Iris pigment epithelial cell (primary cell): ENCODE measurements around the gene PMP22.

Source experiments
- DNase-seq: peaks from one replicate; pipeline ENCODE4 v3.0.0-alpha.2; 2011; ENCODE audit warnings: low read depth

Gene PMP22

DNA sequence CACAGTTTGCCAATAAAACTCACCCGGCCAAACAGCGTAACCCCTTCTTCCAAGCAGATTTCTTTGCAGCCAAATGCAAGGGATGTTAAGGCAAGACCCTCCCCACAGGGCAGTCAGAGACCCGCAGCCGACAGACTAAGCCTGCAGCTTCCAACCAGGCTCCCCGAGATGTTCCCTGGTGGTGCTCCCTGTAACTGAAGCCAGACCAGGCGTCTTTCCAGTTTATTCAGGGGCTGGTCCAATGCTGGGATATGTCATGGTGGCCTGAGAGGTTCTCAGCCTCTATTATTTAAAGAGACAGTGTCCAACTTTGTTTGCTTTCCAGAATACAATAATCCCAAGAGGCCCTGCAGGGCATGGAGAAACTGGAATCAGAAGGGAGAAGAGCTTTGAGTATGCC, at the start of gene PMP22:
Gene PMP22 (minus strand): TSS at position 196 of the 400 bp plus-strand sequence. CDS start 4,599 bp downstream, outside the sequence.
- no peak for DNase-seq

DNA sequence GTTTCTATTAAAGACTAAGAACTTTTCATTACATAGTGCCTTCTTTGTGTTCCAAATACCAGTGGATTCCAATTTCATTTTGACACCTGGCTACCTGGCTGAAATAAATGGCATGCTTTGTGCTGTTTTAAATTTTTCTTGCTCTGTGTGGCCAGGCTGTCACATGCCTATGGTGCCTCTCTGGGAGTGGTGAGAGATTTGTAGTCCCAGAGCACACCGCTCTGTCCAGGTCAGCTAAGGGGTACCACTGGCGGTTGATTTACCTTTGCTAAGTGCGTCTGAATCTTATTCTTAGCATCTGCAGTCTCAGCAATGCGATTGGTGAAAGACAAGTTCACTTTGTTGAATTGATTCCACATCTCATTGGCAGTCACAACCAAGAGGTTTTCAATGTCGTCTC, 46.9 kb upstream of the PMP22 start:
- no peak for DNase-seq

DNA sequence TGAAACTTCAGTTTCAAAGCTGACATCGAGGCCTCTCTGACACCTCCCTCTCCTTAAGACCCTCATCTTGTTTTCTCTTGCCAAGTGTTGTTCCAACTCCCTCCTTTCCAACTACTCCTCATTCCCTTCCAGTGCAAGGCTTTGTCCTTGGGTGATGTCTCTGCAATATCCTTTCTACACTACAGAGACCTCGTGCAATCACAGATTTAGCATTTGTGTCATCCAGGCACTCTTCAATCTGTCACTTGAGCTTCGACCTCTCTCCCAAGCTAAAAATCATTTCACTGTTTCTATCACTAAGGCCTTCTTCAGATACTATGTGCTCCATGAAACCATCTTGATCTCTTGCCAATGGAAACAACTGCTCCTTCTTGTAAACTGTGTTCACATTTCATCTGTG, 44.7 kb upstream of the PMP22 start:
- DNase-seq = peak; percentile 12

DNA sequence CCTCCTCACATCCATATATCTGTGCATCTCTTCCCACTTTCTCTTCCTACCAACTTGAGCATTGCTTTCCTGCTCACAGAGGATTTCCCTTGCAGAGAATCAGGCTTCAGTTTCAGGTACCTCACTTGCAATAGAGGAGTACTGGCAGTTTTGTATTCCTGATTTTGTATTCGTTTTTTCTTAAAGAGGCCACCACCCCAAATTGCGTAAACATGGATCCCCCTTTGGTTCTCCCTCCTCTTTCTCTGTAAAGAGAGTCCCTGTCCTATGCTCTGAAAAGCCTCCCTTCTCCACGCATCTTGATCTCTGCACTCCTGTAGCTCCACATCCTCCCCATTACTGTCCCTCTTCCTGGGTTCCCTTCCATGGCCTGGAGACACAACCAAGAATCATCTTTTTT, 44.1 kb upstream of the PMP22 start:
- DNase-seq = no peak

DNA sequence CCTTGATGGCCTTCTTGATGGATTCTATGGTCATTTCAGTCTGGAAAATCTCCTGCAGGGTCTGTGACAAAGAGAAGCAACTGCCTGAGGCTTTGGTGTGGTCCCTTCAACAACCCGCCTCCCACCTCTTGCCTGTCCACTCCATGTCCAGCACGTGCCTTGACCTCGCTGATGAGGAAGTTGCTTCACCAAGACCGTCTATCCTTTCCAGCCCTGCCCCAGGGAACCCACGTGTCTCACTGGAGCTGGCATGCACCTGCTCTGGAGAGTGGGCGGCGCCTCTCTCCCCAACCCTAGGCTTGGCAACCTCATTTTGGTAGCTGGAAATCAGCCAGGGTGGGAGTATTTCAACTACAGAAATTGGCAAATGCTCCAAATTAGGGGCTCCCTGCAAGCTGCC, 43.6 kb upstream of the PMP22 start:
- no peak for DNase-seq

DNA sequence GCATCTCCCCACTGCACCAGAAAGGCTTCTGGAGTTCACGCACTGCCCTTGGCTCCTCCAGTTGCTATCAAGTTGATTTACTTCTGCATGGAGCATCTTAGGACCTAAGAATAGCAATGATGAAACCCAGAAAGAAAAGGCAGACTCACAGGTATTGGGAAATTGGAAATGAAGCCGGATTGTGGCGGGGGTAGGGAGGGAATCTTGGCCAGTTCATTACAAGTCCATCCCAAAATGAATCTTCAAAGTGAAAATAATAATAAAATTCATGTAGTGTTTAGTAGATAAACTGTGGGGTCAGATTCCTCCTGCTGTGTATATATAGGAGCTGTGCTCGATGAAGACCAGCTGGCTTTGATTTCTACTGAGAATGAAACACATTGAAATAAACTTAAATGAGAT, 42.6 kb upstream of the PMP22 start:
- no peak for DNase-seq

DNA sequence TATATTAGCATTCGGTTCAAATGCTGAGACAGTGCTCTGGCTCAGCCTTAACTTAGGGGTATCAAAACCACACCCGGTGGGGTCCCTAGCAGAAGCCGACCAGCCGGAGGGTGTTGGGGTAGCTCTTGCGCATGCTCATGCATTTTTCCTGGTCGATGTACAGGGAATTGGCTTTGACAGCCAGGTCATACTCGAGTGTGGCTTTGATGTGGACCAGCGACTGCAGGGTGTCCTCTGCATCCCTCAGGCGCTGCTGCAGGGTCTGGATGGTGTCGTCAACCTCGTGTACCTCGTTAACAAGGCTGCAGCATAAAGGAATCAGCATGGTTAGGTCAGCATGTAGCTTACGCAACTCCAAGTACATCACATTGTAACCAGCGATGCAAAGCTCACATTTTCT, 38.7 kb upstream of the PMP22 start:
- DNase-seq = no peak

DNA sequence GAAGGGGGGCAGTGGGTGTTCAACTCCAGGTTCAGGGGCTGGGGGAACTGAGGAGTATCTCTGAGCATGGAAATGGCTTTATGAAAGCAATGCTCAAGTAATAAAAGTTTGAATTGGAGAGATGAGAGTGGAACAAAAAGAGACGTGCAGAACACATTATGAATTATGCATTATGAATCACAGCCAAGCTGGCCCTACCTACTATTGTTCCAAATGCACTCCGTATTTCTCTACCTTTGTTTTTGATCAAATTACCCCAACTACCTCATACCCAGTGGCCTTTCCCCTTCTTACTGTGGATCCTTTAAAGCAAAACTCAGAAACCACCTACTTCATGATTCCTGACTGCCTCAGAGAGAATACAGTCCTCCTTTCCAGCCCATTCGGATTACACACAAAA, 38.1 kb upstream of the PMP22 start:
- DNase-seq = no peak

DNA sequence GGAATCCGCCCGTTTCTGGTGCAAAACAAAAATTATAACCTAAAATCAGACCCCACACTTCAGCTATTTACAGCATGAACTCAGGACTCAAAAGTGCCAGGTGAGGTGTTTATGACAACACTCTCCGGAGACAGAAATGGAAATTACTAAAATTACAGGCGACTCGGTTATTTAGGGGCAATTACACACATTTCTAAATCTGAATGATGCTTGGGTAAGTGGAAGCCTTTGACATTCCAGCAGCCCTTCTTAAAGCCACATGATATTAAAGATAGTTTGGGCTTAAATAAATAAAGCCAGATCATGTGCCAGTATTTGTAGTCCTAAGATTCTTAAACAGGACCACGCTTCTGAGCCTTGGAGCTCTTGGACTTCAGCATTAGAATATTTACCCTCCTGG, 36.7 kb upstream of the PMP22 start:
- DNase-seq = no peak

DNA sequence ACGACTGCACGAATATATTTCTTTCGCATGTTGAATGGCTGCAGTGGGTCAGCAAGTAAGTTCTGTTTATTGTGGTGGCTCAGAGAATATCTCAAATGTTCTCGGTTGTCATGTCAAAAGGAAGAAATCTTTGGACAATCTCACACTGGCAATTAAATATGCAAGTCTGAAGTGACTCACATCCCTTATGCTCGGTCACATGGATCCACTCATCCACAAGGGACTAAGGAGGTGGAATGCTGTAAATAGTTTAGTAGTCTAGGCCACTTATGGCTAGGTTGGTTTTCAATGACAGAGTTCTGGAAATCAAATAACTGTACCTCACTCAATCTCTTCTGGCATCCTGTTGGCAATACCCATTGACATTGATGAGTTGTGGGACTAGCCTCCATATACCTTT, 33.0 kb upstream of the PMP22 start:
- peak; percentile 75 for DNase-seq

DNA sequence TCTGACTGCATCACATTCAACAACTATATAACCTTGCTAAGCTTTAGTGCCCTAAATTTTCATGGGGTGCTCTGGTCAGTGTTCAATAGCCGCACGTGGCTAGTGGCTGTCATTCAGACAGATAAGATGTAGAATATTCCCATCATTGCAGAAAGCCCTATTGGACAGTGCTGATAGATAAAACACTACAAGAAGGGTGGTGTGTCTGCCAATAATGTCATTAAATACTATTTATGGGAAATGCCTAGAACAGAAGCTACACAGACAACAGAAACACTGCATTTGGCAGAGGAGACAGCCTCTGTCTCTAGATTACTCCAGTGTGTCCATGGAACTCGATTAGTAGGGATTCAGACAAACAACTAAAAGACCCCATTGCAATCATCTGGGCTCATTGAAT, 28.4 kb upstream of the PMP22 start:
- no peak for DNase-seq

DNA sequence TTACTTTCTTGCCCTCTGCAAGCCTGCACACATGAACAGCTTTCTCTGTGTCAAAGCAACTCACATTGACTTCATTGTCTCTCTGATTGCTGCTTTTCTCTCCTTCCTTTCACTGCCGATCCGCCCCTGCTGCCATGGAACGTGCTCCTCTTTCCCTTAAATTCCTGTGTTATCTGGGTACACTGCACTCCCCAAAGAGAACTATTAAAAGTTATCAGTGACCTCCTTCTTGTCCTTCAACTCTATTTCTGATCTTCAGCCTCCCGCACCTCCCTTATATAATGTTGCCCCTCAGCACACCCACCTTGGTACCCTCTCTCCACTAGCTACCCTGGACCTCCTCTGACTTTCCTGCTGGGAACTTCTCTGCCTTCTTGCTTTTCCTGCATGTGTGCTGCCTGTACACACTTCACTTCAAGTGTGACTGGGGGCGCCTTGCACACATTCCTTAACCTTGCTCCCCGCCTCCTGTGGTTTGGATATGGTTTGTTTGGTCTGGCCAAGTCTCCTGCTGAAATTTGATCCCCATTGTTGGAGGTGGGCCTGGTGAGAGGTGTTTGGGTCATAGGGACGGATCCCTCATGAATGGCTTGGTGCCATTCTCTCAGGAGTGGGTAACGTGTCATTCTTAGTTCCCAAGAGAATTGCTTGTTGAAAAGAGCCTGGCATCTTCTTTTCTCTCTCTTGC, 26.7 kb upstream of the PMP22 start:
- DNase-seq = peak; percentile 55

DNA sequence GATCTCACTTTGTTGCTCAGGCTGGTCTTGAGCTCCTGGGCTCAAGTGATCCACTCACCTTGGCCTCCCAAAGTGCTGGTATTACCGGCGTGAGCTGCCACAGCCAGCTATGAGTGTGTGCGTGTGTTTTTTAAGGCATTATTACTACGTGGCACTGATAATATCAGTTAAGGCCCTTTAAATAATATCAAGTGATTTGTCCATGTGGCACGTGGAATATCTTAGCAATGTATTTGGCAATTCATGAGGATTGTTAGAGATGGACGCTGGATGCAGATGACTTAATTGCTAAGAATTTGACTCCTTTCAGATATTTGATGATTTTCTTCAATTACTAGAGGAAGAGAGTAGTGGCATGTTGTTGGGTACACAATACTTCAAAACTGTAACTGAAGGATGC, 25.5 kb upstream of the PMP22 start:
- DNase-seq = peak; percentile 77

DNA sequence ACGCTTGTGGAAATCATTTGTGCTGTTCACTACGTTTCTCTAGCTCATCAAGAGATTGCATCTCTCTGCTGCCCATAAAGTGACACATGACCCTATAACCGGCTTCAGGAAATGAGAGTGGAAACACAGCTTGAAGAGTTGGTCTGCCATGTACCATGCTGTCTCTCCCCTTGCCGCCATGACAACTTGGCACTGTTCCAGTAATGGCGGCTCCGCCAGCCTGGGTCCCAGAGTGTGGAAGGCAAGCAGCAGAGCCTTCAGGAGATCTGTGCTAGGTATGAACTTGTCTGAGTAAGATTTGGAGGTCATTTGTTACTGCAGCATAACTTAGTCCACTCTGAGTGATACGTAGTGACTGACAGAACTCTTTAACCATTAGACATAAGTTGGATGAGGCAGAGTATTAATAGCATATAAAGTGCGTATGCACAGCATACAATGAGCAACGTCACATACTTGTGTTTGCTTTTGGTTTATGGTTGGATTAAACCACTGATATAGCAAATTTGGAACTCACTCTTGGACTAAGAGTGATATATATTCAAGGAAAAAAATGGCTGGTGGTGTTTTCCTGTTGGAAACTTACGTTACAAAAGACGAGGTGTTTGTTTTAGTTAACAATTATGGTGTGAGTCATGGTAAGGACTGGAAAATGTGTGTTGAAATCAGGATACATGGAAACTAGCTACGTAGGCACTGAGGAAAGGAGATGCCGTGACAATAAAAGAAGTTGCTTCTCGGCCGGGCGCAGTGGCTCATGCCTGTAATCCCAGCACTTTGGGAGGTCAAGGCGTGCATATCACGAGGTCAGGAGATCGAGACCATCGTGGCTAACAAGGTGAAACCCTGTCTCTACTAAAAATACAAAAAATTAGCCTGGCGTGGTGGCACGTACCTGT, 24.4 kb upstream of the PMP22 start:
- DNase-seq = peak; percentile 93

DNA sequence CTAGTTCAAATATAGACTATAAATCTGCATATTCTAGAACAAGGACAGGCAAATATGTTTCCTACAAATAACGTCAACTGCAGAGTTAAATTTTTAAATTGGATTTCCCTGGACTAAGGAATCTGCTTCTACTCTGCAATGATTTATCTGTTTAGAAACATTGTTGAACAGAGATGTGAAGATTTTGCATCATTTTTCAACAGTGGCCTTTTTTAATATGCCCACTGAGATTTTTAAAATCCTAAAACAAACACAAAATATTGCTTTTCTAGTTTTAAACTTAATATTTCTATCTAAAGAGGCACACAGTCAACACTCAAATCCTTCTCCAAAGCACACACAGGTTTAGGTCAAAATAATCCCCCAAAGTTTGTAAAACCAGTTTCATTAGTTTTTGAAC, 23.7 kb upstream of the PMP22 start:
- no peak for DNase-seq

DNA sequence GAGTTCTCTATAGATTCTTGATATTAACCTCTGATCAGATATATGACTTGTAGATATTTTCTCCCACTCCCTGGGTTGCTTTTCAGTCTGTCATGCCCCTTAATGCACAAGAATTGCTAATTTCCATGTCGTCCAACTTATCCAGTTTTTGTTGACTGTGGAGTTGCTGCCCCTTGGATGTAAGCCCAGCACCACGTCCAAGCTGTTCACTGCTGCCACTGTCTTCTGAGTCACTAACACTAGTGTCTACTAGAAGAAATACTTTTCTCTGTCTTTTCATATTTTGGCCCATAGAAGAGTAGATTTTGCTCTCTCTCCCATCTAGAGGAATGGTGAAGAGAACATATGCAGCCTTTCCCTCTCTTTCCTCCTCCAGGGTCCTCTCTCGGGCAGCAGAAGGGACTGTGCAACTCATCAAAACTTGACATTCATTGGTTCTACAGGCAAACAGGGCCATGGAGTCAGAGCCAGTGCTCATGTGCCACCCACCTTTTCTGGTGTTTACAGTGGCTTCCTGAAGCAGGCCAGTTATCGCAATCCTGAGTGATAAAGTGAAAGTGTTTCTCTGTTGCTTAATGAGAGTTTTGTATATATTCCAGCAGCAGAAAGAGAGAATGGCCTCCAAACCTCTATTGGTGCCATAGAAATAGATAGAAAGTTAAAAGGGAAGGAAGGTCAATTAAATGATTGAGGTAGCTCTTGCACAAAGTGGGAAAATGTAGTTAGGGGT, 22.6 kb upstream of the PMP22 start:
- peak; percentile 61 for DNase-seq

DNA sequence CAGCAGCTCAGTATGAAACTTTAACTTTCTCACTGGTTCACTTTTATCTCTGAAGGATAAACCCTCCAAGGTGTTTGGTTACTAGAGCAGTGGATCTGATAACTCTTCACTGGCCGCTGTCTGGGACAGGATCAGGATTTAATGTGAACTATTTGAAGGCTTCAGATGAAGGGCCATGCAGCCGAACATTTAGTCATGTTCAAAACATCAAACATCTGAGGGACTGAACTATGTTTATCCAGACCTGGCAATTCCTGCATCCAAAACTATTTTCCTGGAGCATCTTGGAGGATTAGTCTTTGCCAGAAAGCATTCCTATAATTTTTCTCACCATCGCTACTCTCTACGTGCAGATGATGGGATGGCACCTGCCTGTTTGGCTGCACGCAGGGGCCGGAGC, 20.3 kb upstream of the PMP22 start:
- no peak for DNase-seq

DNA sequence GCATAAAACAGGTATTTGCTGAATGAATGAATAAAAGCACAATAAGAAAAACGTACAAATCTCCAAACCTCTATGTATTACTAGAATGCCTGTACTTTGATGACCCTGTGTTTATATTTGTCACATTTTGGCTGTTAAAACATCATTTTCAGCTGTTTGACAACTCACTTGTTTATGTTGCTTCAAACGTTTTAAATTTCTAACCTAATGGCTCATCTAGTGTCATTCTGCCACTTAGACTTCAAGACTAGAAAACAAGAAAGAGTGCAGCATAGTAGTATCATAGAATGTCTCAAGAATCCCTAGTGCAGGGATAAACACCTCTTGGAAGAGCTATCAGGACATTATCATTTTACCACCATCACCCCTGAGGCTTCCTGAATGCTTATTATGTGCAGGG, 19.4 kb upstream of the PMP22 start:
- DNase-seq = no peak

DNA sequence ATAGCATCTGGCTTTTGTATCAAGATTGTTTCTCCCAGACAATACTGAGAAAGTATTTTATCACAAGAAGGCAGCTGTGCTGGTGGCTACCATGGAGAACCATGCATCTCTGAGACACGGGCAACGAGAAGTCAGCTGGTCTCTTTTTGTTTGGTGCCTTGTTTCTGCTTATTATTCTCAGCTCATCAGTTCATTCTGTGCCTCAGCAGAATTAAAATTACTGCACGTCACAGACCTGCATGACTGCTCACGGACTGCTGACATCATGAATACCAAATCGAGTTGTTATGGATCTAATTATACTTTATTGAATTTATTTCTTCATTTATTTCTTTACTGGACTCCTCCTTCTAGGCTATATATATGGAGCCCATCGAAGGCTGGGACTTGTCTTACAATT, 19.0 kb upstream of the PMP22 start:
- no peak for DNase-seq

DNA sequence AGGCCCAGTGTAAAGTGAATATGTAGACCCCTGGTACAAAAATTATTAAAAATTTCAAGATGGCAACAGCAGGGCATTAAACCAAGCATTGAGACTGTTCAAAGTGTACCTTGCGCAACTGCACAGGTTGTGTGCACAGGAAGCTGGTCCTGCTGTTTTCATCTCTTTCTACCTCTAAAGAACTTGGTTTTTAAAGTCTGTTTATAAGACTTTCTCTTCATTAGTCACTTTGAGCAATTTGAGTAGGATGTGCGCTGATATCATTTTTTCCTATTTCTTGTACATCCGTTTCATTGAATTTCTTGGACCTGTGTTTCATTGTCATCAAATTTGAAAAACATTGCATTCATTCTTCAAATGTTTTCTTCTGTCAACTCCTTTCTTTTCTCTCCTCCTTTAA, 16.8 kb upstream of the PMP22 start:
- DNase-seq = peak; percentile 57

DNA sequence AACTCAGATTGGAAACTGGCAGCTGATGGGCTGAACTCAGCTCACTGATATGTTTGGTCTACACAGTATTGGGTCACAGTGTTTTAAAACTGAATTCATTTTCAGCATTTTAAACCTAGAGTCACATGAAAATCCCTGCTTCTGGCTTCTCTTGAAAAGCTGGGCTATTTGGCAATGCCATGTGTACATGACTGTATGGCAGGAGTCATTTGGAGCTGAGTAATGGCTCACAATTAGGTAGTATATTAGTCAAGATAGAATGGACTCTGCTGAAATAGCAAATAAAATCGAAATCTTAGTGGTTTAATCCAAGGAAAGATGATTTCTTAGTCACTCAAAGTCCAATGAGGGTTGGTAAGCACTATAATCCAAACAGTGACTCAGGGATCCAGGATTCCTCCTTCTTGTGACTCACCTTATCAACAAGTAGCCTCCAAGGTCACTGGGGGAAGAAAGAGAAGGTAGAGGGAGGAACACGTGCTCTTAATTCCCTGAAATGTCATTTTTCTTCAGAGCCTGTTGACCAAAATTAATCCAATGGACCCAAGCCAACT, 13.9 kb upstream of the PMP22 start:
- peak; percentile 96 for DNase-seq

DNA sequence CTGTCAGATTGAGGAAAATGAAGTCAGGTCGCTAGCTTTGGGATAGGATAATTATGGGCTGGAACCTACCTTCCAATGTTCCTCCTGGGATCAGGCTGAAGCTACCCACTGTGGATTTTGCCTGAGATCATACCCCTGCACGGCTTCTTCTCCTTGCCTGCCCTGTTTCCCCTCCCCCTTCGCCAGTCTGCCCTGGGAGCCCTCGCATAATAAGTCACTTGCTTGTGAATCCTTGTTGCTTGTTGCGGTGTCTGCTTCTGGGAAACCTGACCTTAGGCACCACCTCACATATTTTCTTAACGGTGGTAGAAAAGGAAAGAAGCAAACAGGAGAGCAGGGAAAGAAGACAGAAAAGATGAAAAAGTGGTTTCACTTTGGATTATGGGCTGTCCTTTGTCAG, 13.3 kb upstream of the PMP22 start:
- no peak for DNase-seq

DNA sequence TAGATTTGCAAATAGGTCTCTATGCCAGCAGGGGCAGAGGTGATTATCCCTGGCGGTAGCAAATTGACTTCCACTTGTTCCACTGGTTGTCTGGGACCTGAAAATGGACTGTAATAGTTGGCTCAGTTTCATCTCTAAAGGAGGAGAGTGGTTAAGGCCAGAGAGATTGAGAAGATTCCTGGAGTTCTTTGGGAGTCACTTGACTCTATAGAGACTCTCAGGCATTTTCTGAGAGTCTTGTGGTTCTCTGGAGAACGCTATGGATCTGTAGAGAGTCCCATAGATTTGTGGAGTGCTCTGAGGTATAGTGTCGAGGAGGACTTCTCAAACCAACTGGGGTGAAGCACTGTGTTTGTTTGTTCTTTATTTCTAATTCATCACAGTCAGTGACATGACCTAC, 8.9 kb upstream of the PMP22 start:
- no peak for DNase-seq
